Endometrial microvascular endothelial cells (primary cell): ENCODE results near the gene GRIN3B. TPM values are rescaled to one million over a fixed set of nuclear protein-coding genes. Genes with fewer than 3 reads are reported as not detected.
"Not testable (repeated sequence)": the region's sequence is repeated elsewhere in the genome, so short reads cannot be mapped to it uniquely, and the experiment has no call there.

Experiments used
- in situ Hi-C: cut with HindIII; loops from 2 replicates; pipeline ENCODE4 v1.10.0; 2017; ENCODE audit warnings: low sequenced_read_pairs, low pct_unique_long_range_greater_than_20kb; ENCODE audit errors: inconsistent ontology term
- total RNA-seq: library from RNA; depleted of rRNA; stranded (reverse); fragments of >200 nt; gene quantifications from one replicate; pipeline ENCODE4 v1.2.3, GENCODE V29; 2015; ENCODE audit errors: inconsistent ontology term

The GRIN3B gene, protein sequence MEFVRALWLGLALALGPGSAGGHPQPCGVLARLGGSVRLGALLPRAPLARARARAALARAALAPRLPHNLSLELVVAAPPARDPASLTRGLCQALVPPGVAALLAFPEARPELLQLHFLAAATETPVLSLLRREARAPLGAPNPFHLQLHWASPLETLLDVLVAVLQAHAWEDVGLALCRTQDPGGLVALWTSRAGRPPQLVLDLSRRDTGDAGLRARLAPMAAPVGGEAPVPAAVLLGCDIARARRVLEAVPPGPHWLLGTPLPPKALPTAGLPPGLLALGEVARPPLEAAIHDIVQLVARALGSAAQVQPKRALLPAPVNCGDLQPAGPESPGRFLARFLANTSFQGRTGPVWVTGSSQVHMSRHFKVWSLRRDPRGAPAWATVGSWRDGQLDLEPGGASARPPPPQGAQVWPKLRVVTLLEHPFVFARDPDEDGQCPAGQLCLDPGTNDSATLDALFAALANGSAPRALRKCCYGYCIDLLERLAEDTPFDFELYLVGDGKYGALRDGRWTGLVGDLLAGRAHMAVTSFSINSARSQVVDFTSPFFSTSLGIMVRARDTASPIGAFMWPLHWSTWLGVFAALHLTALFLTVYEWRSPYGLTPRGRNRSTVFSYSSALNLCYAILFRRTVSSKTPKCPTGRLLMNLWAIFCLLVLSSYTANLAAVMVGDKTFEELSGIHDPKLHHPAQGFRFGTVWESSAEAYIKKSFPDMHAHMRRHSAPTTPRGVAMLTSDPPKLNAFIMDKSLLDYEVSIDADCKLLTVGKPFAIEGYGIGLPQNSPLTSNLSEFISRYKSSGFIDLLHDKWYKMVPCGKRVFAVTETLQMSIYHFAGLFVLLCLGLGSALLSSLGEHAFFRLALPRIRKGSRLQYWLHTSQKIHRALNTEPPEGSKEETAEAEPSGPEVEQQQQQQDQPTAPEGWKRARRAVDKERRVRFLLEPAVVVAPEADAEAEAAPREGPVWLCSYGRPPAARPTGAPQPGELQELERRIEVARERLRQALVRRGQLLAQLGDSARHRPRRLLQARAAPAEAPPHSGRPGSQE
- total RNA-seq: not detected

DNA sequence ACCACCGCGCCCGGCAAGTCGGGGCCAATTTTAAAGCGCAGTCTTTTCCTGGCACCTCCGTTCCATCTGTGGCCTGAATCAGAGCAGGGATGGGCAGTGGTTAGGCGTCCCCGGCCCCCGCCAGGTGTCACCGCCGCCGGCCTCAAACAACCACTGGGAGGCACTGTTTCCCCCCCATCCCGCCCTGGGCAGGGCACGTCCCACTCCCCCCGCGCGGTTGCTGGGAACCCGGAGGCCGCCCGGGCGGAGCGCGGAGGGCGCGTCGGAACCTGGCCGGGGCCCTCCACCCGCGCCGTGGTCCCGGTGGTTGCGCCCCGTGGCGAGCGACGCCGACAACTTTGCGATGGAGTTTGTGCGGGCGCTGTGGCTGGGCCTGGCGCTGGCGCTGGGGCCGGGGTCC lies at the start of gene GRIN3B:
Gene GRIN3B (plus strand): TSS at position 325 of the 400 bp plus-strand sequence. CDS start 19 bp downstream, at position 344.
- in situ Hi-C loops: no loop called here

DNA sequence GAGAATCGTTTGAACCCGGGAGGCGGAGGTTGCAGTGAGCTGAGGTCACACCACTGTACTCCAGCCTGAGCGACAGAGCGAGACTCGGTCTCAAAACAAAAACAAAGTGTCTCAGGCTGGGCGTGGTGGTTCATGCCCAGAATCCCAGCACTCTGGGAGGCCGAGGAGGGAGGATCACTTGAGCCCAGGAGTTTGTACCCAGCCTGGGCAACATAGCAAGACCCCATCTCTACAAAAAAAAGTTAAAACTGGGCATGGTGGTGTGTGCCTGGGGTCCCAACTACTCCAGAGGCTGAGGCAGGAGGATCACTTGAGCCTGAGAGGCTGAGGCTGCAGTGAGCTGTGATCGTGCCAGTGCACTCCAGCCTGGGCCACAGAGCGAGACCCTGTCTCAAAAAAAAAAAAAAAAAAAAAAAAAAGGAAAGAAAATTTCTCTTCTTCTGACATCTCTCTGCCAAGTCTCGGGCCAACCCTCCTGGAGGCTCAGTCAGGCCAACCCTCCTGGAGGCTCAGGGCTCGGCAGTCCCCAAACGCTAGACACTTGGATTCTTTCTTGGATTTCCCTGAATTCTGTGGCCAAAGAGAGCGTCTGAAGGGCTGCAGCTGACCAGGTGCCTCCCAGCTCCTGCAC lies 48.1 kb upstream of the GRIN3B start:
- in situ Hi-C loops: no loop called here

DNA sequence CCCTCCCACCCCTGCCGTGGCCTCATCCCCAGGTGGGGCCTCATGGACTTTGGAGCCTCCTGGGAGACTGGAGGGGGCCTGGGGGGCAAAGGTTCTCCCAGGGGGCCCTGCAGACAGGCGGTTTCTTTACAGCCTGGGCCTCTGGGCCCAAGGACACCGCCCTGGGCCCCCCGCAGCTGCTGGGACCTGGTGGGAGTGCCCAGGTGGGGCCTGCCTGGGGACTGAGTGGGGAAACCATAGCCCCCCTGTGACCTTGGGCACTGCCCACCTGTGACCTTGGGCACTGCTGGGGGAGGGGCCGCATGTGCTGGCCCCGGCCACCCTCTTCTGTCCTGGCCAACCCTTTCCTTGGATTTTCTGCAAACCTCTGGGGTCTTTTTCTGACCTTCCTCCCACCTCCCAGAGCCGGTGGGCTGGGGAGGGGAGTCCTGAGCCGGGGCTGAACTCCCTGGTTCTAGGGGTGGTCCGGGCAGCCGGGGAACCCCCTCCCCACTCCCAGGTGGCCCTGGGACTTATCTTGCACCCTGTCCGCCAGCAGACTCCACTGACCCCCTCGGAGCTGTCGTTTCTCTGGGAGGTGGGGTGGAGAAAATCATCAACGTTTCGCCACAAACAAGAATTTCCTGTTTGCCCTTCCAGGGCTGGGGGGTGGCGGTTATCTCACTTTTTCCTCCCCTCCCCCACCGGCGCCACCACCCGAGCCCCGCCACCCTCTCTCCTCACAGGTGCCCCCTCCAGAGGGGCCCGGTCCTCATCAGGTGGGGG lies 47.4 kb upstream of the GRIN3B start:
- in situ Hi-C loops: no loop called here

DNA sequence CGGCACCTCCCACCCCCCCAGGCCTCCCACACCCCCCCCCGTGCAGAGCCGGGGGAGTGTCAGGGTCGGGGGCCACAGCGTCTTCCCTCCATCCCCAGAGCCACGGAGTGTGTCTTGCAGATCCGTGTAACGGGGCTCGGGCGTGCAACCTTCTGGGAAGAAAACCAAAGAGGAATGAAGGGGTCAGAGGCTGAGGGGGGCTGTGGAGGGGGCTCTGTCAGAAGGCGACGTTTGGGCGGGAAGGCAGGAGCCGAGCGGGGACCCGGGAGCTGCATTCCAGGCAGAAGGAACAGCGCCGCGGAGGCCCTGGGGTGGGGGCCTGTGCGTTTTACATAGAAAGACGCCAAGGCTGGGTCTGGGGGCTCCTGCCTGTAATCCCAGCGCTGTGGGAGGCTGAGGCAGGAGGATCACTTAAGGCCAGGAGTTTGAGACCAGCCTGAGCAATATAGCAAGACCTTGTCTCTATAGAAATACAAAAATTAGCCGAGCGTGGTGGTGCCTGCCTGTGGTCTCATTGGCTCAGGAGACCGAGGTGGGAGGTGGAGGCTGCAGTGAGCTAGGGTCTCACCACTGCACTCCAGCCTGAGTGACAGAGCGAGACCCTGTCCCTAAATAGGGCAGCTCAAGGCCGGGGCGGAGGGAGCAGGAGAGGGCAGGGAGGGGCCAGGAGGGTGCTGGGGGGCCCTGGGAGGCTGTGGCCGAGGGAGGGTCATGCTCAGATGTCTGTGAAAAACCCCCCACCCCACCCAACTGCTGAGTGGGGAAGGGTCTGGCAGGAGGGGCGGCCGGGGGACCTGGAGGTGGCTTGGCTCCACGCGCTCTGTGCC lies 46.6 kb upstream of the GRIN3B start:
- in situ Hi-C loops: no loop called here

DNA sequence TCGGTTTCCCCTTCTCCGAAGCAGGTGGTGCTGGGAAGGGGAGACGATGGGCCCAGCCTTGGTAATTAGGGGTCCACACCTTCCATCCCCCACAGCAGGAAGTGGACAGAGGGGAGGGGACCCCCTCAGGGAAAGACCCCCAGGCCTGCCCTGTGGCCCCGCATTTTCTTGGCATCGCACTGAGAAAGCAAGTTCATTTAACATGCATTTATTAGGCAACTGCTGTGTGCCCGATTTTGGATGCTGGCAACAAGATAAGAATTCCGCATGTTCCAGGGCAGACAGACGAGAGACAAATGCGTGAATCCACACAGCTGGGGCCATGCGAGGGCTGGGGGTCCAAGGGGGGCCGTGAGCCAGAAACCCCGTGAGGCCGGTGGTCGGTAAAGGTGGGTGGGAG lies 45.9 kb upstream of the GRIN3B start:
- in situ Hi-C loops: no loop called here

DNA sequence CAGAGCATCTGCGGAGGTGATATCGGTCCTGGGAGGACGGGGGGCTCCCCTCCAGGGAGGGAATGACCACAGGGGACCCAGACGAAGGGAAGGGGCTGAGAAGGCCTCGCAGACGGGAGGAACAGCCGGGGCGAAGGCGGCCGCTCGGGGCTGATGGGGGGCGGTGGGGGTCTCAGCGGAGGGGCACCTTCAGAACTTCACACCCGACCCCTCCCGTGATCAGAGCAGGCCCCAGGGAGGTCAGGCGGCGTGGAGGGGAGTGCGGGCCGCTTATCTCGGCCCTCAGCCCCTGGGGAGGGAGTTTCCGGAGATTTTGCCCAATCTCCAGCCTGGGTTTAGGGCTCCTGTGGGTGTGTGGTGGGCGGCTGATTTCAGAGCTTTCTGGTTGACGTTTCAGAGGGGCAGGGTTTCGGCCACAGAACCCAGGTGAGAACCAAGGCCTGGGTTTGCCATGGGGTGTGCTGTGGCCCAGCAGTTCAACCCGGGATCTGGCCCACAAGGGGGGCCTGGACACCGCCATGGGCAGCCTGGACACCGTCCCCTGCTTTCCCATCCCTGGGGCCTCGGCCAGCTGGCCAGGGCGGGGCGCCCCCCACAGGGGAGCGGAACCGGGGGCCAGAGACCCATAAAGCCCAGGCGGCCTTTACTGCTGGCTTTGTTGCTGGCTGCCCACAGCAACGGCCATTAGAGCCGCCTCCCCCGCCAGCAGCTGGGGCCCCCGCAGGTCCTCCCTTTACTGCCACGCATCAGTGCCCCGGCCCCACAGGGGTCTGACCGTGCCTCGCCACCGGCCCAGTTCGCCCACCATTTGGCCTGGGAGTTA lies 45.3 kb upstream of the GRIN3B start:
- in situ Hi-C loops: no loop called here

DNA sequence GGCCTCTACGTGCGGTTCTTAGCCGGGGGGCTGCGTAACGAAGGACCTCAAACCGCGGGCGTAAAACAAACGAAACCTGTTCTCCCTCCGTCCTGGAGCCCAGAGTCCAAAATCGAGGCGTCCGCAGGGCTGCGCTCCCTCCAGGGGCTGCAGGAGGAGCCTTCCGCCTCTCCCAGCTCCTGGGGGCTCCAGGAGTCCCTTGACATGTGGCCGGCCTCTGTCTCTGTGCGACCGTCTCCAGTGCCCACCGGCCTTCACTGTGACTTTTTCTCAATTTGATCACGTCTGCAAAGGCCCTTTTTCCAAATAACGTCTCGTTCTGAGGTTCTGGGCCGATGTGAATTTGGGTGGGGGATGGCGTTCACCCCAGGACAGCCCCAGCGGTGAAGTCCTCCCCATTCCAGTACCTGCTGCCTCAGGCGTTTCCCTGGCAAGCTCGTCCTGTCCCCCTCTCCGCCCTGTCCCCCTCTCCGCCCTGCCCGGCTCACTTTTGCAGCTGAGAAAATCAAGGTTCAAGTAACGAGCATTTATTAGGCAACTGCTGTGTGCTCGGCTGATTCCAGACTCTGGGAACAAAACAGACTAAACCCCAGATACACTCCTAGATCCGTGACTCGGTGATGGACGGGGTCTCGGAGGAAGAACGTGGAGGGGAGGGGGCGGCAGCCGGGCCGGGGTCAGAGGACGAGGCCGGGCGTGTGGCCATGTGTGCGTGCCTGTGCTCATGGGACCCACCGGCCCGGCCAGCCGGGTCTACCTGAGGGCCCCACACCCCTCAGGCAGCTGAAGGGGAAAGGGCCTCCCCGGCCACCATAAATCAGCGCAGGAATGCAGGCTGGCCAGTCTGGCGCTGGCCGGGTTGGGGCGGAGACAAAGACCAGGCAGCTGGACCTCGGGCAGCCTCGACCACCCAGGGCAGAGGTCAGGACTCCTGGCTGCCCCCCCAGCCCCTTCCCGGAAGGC lies 44.1 kb upstream of the GRIN3B start:
- in situ Hi-C loops: no loop called here

DNA sequence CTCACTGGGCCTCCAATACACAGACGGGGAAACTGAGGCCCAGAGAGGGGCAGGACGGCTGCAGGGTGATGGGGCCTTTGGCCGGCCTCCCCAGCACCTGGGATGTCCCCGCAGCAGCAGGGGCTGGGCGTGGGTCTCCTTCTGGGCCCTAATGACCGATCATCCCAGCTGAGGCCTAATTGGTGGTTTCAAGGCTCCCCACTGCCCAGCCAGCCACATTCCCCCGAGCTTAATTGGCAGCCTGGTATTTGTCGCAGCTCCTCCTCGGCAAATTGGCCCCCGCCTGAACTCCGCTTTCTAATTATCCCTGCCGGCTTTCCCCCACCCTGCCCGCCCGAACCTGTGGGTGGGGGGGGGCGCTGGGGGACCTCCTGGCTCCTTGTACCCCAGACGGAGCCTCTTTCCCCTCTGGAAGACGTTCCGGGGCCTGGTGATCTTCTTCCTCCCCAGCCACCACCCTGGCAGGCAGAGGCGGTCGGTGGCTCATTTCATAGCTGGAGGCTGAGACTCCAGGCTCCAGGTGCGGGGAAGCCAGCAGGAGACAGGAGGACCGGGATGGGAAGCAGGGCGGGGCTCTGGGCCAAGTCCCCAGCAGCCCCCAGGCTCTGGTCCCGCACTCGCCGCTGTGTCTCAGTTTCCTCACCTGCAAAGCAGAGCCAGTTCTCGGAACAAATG lies 43.3 kb upstream of the GRIN3B start:
- in situ Hi-C loops: no loop called here

DNA sequence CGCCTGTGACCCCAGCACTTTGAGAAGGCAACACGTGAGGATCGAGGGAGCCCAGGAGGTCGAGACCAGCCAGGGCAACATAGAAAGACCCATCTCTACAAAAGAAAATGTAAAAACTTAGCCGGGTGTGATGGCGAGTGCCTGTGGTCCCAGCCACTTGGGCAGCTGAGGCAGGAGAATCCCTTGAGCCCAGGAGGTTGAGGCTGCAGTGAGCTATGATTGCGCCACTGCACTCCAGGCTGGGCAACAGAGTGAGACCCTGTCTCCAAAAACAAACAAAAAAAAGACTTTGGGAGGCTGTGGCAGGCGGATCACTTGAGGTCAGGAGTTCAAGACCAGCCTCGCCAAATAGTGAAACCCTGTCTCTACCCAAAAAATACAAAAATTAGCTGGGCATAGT lies 42.6 kb upstream of the GRIN3B start:
- in situ Hi-C loops: not testable (repeated sequence)

DNA sequence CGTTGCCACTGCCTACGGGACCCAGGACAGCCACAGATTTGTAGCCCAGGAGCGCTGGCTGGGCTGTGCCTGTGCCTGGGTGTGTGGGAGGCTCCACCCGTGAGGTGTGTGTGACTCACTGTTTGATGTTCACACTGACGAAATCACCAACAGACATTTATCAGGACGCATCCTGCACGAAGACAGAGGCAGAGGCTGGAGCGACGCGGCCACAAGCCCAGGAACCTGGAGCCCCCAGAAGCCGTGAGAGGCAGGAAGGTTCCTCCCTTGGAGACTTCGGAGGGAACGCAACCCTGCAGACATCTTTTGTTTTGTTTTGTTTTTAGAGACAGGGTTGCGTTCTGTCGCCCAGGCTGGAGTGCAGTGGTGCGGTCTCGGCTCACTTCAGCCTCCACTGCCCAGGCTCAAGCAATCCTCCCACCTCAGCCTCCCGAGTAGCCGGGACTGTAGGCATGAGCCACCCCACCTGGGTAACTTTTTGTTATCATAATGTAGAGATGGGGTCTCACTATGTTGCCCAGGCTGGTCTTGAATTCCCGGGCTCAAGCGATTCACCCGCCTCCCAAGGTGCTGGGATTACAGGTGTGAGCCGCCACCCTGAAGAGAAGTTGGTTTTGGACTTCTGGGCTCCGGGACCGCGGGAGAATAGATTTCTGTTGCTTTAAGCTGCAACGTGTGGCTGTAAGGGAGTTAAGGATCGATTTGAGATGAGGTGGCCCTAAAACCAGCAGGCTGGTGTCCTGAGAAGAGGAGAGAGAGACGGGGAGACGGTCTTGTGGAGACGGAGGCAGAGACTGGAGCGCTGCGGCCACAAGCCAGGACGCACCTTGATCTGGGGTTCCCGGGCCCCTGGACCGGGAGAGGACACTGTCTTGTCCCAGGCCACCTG lies 41.0 kb upstream of the GRIN3B start:
- in situ Hi-C loops: no loop called here

DNA sequence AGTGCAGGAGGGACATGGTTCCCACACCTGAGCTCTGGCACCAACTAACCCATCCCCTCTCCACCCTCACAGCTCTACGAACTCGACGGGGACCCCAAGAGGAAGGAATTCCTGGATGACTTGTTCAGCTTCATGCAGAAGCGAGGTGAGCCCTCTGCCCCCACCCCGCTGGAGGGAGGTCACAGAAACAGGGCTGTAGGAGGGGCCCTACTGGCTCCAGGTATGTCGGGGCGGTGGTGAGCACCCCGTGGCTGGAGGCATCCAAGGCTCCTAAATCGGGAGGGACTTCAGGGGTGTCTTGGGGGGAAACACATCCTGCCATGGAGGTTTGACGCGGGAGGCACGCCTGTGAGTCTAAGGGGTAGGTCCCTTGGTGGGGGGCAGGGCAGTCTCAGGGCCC lies 40.2 kb upstream of the GRIN3B start:
- in situ Hi-C loops: no loop called here

DNA sequence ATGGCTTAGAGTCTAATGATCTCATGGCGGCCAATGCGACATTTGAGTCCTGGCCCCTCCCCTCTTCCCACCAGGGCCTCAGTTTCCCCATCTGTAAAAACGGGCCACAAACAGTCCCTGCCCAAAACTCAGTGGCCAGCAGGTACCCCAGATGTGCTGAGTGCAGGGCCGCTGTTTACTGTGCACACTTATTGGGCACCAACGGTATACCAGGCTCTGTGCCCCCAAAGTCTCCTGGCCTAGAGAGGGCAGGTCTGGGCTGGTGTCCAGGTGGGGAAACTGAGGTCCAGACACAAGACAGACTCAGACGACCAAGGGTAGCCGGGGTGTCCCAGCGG lies 39.6 kb upstream of the GRIN3B start:
- in situ Hi-C loops: no loop called here

DNA sequence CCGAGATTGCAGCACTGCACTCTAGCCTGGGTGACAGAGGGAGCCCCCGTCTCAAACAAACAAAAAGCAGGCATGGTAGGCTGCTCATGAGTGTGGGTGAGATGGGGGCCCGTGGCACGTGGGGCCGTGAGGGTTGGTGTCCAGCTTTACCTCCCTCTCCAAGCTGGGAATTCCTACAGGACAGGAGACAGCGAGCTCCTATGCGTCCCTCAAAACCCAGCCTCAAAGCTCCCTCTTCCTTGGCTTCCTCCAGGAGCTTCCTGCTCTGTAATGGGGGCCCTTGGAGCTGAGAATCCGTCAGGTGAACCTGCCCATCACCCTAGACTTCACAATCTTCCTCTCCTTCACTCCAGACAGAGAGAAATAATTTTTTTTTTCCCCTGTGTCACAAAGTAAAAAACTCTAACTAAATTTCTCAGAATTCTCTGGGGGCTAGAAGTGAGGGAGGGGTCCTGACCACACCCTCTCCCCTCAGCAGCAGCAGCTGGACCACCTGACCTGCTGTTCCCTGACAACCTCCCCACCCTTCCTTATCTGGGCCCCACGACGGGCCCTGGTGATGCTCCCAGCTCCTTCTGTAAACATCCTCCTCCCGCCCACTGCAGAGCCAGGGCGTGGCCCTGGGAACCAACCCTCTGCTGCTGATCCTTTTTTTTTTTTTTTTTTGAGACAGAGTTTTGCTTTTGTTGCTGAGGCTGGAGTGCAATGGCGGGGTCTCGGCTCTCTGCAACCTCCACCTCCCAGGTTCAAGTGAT lies 38.2 kb upstream of the GRIN3B start:
- in situ Hi-C loops: no loop called here
